SU-DHL-6 (cell line): ENCODE data around the gene ARHGDIA.

Experiments
- H2AFZ ChIP-seq: fragments of 200-600 bp; sonication (generic); 2 replicates; pipeline ENCODE4 v1.6.1; 2014; ENCODE audit warnings: low read depth, mild to moderate bottlenecking, moderate library complexity, mixed read lengths, antibody characterized with exemption, low read length; ENCODE audit not compliant: severe bottlenecking
- H3F3A ChIP-seq: fragments of 200-600 bp; shearing (Covaris generic); 2 replicates; pipeline ENCODE4 v1.6.0; 2016; ENCODE audit warnings: antibody characterized with exemption, mild to moderate bottlenecking; ENCODE audit not compliant: insufficient read depth
- H3K27ac ChIP-seq: fragments of 200-600 bp; sonication (generic); 2 replicates; pipeline ENCODE4 v1.5.1; 2016; ENCODE audit warnings: low read depth, mild to moderate bottlenecking, low read length, moderate library complexity, mixed read lengths
- H3K27me3 ChIP-seq: fragments of 200-600 bp; sonication (generic), shearing (Covaris generic); 2 replicates; pipeline ENCODE4 v1.6.0; 2014; ENCODE audit warnings: mild to moderate bottlenecking, low read length
- H3K36me3 ChIP-seq: fragments of 200-600 bp; sonication (generic); 2 replicates; pipeline ENCODE4 v1.6.1; 2014; ENCODE audit warnings: mild to moderate bottlenecking, low read length, mixed read lengths
- H3K4me2 ChIP-seq: fragments of 300-600, 200-600 bp; shearing (Covaris generic), sonication (generic); 2 replicates; pipeline ENCODE4 v1.6.0; 2014; ENCODE audit warnings: low read length, low read depth, mild to moderate bottlenecking; ENCODE audit not compliant: poor library complexity, severe bottlenecking
- H3K4me3 ChIP-seq: fragments of 200-600 bp; sonication (generic); 2 replicates; pipeline ENCODE4 v1.5.1; 2014; ENCODE audit warnings: antibody characterized with exemption, low read length, mild to moderate bottlenecking, mixed read lengths; ENCODE audit not compliant: insufficient read depth, poor library complexity, severe bottlenecking
- H3K79me2 ChIP-seq: fragments of 200-600 bp; sonication (generic); 2 replicates; pipeline ENCODE4 v1.6.1; 2014; ENCODE audit warnings: mild to moderate bottlenecking, low read length, moderate library complexity; ENCODE audit not compliant: insufficient read depth
- H3K9ac ChIP-seq: fragments of 200-600 bp; sonication (generic); 2 replicates; pipeline ENCODE4 v1.7.0; 2014; ENCODE audit warnings: mild to moderate bottlenecking, low read length
- H3K9me2 ChIP-seq: fragments of 200-600 bp; sonication (generic); replicated peaks from 2 replicates; pipeline ENCODE4 v1.6.1; 2014; ENCODE audit warnings: low read length; ENCODE audit not compliant: insufficient read depth
- H3K9me3 ChIP-seq: fragments of 200-600 bp; sonication (generic); 2 replicates; pipeline ENCODE4 v1.6.1; 2014; ENCODE audit warnings: low read length, mixed read lengths; ENCODE audit not compliant: insufficient read depth
- H4K20me1 ChIP-seq: fragments of 200-600 bp; sonication (generic); 2 replicates; pipeline ENCODE4 v1.6.1; 2014; ENCODE audit warnings: low read depth, mild to moderate bottlenecking, antibody characterized with exemption, low read length, moderate library complexity, mixed read lengths
- EZH2phosphoT487 ChIP-seq: fragments of 200-600 bp; sonication (generic), shearing (Covaris generic); conservative IDR thresholded peaks from 2 replicates; pipeline ENCODE4 v1.6.1; 2018; ENCODE audit warnings: mild to moderate bottlenecking, antibody characterized with exemption, low read length, moderate library complexity, mixed read lengths
- TF ChIP-seq, protein P1 (sequence below): fragments of 200-600 bp; sonication (generic); IDR thresholded peaks from one replicate; pipeline ENCODE4 v1.5.1; 2017; ENCODE audit warnings: antibody characterized with exemption, mild to moderate bottlenecking, low read length, moderate library complexity; ENCODE audit not compliant: insufficient read depth, poor library complexity, severe bottlenecking

ARHGDIA gene

DNA sequence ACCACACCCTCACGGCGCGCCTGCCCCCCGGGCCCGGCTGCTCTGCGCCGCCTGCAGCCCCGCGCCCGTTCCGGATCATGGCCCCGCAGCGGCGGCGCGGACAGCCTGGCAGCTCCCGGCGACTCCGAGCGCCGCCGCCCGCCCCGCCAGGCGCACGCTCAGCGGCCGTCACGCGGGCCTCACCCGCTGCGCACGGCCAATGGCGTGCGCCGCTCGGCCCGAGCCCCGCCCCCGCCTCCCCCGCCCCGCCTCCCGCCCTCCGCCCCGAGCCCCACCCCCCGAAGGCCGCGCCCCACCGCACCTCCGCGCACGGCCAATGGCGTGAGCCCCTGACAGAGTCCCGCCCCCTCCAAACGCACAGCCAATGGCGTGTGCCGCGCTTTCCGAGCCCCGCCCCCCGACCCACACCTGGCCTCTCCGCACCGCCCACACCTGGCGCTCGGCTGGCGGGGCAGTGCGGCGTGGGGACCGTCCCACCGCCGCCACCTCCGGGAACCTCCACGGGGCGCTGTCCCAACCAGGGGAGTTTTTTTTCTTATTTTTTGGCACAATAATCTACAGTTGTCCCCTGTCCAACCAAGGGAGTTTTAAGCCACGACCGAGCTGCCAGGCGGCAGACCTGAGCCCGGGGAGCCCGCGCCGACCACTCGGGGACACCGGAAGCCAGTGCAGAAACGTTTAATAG is 40.3 kb upstream of the ARHGDIA start, which contains the start of gene PCYT2:
TSS of gene PCYT2 (minus strand) at position 123 of the 685 bp plus-strand sequence. CDS start at position 79, 44 bp downstream.
- Histone ChIP-seq H2AFZ (no peak within 1 kb of the TSS), H3K27ac (peak within 1 kb of the TSS; percentile 38)

DNA sequence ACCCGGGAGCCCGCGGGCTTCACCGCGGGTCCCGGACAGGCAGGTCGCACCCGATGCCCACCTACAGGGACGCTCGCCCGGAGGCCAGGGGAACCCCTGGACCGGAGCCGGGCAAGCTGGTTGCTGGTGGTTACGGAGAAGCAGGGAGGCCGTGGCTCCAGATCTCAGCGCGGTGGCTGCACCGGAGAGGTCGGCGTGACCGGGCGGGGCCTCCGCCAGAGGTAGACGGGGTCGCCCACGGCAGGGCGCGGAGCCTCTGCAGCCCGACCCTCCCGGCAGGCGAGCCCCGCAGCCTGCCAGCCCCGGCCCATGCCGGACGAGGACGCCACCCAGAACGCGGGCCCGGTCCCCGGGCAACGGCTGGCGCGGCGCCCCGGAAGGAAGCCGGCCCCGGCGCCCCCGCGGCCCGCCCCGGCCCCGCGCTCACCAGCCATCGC is 39.7 kb upstream of the ARHGDIA start:
- H3K79me2 ChIP-seq, result peaks cover 11% of the 10 kb centered on the region
- H3K27ac ChIP-seq, result peak overlapping the region; percentile 38
- peak overlapping the region; percentile 77 for H3K4me2 ChIP-seq
- peak overlapping the region; percentile 79 for H3K9ac ChIP-seq
- H3F3A ChIP-seq, result peaks cover 5% of the 10 kb centered on the region; the same call in 1 of the 2 replicates
- peak overlapping the region; percentile 62 for H3K4me3 ChIP-seq
- no peaks in the 10 kb centered on the region for H3K9me2 ChIP-seq
- TF ChIP-seq, protein P1, sequence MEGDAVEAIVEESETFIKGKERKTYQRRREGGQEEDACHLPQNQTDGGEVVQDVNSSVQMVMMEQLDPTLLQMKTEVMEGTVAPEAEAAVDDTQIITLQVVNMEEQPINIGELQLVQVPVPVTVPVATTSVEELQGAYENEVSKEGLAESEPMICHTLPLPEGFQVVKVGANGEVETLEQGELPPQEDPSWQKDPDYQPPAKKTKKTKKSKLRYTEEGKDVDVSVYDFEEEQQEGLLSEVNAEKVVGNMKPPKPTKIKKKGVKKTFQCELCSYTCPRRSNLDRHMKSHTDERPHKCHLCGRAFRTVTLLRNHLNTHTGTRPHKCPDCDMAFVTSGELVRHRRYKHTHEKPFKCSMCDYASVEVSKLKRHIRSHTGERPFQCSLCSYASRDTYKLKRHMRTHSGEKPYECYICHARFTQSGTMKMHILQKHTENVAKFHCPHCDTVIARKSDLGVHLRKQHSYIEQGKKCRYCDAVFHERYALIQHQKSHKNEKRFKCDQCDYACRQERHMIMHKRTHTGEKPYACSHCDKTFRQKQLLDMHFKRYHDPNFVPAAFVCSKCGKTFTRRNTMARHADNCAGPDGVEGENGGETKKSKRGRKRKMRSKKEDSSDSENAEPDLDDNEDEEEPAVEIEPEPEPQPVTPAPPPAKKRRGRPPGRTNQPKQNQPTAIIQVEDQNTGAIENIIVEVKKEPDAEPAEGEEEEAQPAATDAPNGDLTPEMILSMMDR, result no peak
- TF ChIP-seq EZH2phosphoT487, result no peak
- H3K36me3 ChIP-seq, result no peaks in the 10 kb centered on the region
- H2AFZ ChIP-seq, result no peak overlapping the region
- no peaks in the 10 kb centered on the region for H4K20me1 ChIP-seq
- H3K27me3 ChIP-seq, result no peaks in the 10 kb centered on the region
- H3K9me3 ChIP-seq, result no peaks in the 10 kb centered on the region

More for the DNA sequence above, 40.3 kb upstream of the ARHGDIA start, which contains the start of gene PCYT2:
- Histone ChIP-seq H3K9me2 (no peaks in the 10 kb centered on the region), H3K4me3 (peak within 1 kb of the TSS; percentile 62), H3K27me3 (no peaks in the 10 kb centered on the region), H3K79me2 (peaks cover 17% of the 10 kb centered on the region), H3K9me3 (no peaks in the 10 kb centered on the region), H3K9ac (peak within 1 kb of the TSS; percentile 79), H3F3A (peaks cover 5% of the 10 kb centered on the region; the same call in 1 of the 2 replicates), H3K4me2 (peak within 1 kb of the TSS; percentile 77), H4K20me1 (no peaks in the 10 kb centered on the region), H3K36me3 (no peaks in the 10 kb centered on the region)
- TF ChIP-seq EZH2phosphoT487, result no peak
- TF ChIP-seq, protein P1, result peak; percentile 13

DNA sequence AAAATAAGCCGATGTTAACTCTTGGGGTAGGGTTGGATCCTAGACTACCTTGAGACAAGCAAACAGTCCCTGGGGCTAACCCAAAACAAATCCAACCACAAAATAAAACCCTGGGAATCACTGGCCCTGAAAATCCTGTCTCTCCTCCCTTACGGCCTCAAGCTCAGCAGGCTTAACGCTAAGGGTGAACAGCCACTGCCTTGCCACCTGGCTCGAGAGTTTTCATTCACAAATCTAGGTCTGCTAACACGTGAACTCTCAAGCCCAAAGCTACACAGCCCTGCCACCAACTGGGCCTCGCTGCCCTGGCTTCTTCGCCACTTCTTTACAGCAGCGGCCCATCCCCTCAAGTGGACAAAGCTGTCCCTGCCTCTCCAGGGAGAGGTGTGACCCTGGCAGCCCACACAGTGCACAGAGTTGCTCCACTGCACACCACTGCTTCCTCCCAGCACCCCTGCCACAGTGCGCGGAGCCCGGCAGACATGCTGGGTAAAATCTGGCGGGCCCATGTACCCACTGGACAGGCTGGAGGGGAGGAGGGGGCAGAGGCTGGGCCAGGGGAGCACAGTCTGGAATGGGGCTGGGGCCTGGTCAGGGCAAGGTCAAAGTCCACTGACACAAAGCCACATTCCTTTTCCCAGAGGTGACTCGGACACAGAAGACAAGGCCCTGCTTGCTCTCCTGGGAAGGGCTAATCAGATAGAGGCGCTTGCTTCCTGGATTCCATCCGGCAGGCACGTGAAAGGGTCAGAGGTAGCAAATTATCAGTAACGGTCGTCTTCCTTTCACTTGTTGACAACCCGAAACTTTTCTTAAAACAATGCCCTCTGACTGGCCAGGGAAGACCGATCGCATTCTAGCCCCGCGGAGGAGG is 39.1 kb upstream of the ARHGDIA start:
- H3K9ac ChIP-seq, result peak overlapping the region; percentile 79
- peaks cover 5% of the 10 kb centered on the region; the same call in 1 of the 2 replicates for H3K79me2 ChIP-seq
- peaks cover 5% of the 10 kb centered on the region; the same call in 1 of the 2 replicates for H3F3A ChIP-seq
- H3K4me2 ChIP-seq, result peak overlapping the region; percentile 77
- peak overlapping the region; percentile 62 for H3K4me3 ChIP-seq
- H3K36me3 ChIP-seq, result no peaks in the 10 kb centered on the region
- no peak overlapping the region for H2AFZ ChIP-seq
- no peaks in the 10 kb centered on the region for H3K9me2 ChIP-seq
- H4K20me1 ChIP-seq, result no peaks in the 10 kb centered on the region
- H3K27me3 ChIP-seq, result no peaks in the 10 kb centered on the region
- no peaks in the 10 kb centered on the region for H3K9me3 ChIP-seq
- TF ChIP-seq, protein P1, result no peak
- no peak for TF ChIP-seq EZH2phosphoT487
- peak overlapping the region; percentile 38 for H3K27ac ChIP-seq
